KMS-11 (cell line): ENCODE results near the gene GIMAP7.
"Not testable (repeated sequence)": the region's sequence is repeated elsewhere in the genome, so short reads cannot be mapped to it uniquely, and the experiment has no call there.

ENCODE experiments used
- H2AFZ ChIP-seq: fragments of 200-600 bp; sonication (generic); 2 replicates; pipeline ENCODE4 v1.6.1; 2016; ENCODE audit warnings: antibody characterized with exemption, mixed run types, low read depth
- H3K27ac ChIP-seq: fragments of 200-600 bp; sonication (generic); 2 replicates; pipeline ENCODE4 v1.6.1; 2016; ENCODE audit warnings: mild to moderate bottlenecking, mixed run types
- H3K27me3 ChIP-seq: fragments of 200-600 bp; sonication (generic); 2 replicates; pipeline ENCODE4 v1.6.1; 2017; ENCODE audit warnings: mild to moderate bottlenecking, low read depth, mixed run types, moderate library complexity; ENCODE audit not compliant: insufficient read depth
- H3K36me3 ChIP-seq: fragments of 200-600 bp; sonication (generic); 2 replicates; pipeline ENCODE4 v1.6.1; 2017; ENCODE audit warnings: mild to moderate bottlenecking, mixed run types; ENCODE audit not compliant: insufficient read depth
- H3K4me1 ChIP-seq: fragments of 200-600 bp; sonication (generic); 2 replicates; pipeline ENCODE4 v1.6.1; 2016; ENCODE audit warnings: mild to moderate bottlenecking, low read depth, mixed run types; ENCODE audit not compliant: poor library complexity, severe bottlenecking
- H3K4me2 ChIP-seq: fragments of 200-600 bp; sonication (generic); 2 replicates; pipeline ENCODE4 v1.7.0; 2016; ENCODE audit warnings: mild to moderate bottlenecking, mixed run types
- H3K4me3 ChIP-seq: fragments of 200-600 bp; sonication (generic); IDR thresholded peaks from 2 replicates; pipeline ENCODE4 v1.6.1; 2017; ENCODE audit warnings: low read depth, low read length, mixed read lengths; ENCODE audit not compliant: insufficient read depth
- H3K79me2 ChIP-seq: fragments of 200-600 bp; sonication (generic); 2 replicates; pipeline ENCODE4 v1.6.1; 2016; ENCODE audit warnings: low read depth, mixed run types; ENCODE audit not compliant: insufficient read depth
- H3K9ac ChIP-seq: fragments of 200-600 bp; sonication (generic); 2 replicates; pipeline ENCODE4 v1.6.1; 2016; ENCODE audit warnings: mild to moderate bottlenecking, mixed run types
- H4K20me1 ChIP-seq: fragments of 200-600 bp; sonication (generic); 2 replicates; pipeline ENCODE4 v1.6.1; 2016; ENCODE audit warnings: mild to moderate bottlenecking, mixed run types; ENCODE audit not compliant: insufficient read depth
- CTCF ChIP-seq: fragments of 200-600 bp; sonication (generic); conservative IDR thresholded peaks from 2 replicates; pipeline ENCODE4 v1.6.1; 2017; ENCODE audit warnings: low read depth, mild to moderate bottlenecking, antibody characterized with exemption, low read length, moderate library complexity, mixed read lengths

GIMAP7 gene

GRCh38 chr7:150515248-150516147 is 826 bp downstream of the GIMAP7 start:
- Histone ChIP-seq H3K79me2 (no peaks in the 10 kb centered on the region), H3K4me2 (no peak overlapping the region), H4K20me1 (no peaks in the 10 kb centered on the region), H3K9ac (no peak overlapping the region), H3K4me1 (no peaks in the 10 kb centered on the region), H3K27me3 (no peaks in the 10 kb centered on the region), H3K4me3 (no peak overlapping the region), H2AFZ (no peak overlapping the region), H3K36me3 (no peaks in the 10 kb centered on the region), H3K27ac (no peak overlapping the region)
- TF ChIP-seq CTCF = no peak

- Histone ChIP-seq H3K4me1 (no peaks in the 10 kb centered on the region), H3K36me3 (no peaks in the 10 kb centered on the region), H3K9ac (no peak overlapping the region), H2AFZ (no peak overlapping the region), H3K4me2 (no peak overlapping the region), H3K27ac (no peak overlapping the region), H3K79me2 (no peaks in the 10 kb centered on the region), H3K27me3 (no peaks in the 10 kb centered on the region), H3K4me3 (no peak overlapping the region), H4K20me1 (no peaks in the 10 kb centered on the region)
- TF ChIP-seq CTCF = no peak
Observed at GRCh38 chr7:150516956-150517745, 2.5 kb downstream of the GIMAP7 start.

GRCh38 chr7:150519310-150519709 is 4.6 kb downstream of the GIMAP7 start:
- Histone ChIP-seq H3K27ac (no peak overlapping the region), H3K9ac (no peak overlapping the region), H4K20me1 (no peaks in the 10 kb centered on the region), H3K27me3 (no peaks in the 10 kb centered on the region), H3K79me2 (no peaks in the 10 kb centered on the region), H2AFZ (no peak overlapping the region), H3K4me2 (no peak overlapping the region), H3K4me3 (no peak overlapping the region), H3K4me1 (no peaks in the 10 kb centered on the region), H3K36me3 (no peaks in the 10 kb centered on the region)
- no peak for TF ChIP-seq CTCF

DNA sequence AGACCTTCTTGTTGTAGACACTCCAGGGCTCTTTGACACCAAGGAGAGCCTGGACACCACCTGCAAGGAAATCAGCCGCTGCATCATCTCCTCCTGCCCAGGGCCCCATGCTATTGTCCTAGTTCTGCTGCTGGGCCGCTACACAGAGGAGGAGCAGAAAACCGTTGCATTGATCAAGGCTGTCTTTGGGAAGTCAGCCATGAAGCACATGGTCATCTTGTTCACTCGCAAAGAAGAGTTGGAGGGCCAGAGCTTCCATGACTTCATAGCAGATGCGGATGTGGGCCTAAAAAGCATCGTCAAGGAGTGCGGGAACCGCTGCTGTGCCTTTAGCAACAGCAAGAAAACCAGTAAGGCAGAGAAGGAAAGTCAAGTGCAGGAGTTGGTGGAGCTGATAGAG is 5.5 kb downstream of the GIMAP7 start:
- Histone ChIP-seq H3K4me1 (no peaks in the 10 kb centered on the region), H3K27me3 (no peaks in the 10 kb centered on the region), H3K79me2 (no peaks in the 10 kb centered on the region), H4K20me1 (no peaks in the 10 kb centered on the region), H3K4me3 (no peak overlapping the region), H3K4me2 (no peak overlapping the region), H2AFZ (no peak overlapping the region), H3K9ac (no peak overlapping the region), H3K27ac (no peak overlapping the region), H3K36me3 (no peaks in the 10 kb centered on the region)
- no peak for TF ChIP-seq CTCF

DNA sequence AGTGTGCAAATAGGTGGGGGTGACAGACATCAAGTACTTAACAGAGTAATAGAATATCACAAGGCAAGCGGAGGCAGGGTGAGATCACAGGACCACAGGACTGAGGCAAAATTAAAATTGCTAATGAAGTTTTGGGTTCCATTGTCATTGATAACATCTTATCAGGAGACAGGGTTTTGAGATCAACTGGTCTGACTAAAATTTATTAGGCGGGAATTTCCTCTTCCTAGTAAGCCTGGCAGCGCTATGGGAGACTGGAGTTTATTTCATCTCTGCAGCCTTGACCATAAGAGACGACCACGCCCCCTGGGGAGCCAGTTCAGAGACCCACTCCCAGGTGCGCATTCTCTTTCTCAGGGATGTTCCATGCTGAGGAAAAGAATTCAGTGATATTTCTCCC is 8.3 kb downstream of the GIMAP7 start:
- H3K4me3 ChIP-seq = not testable (repeated sequence)

More for the DNA sequence above, 8.3 kb downstream of the GIMAP7 start:
- not testable (repeated sequence) for H2AFZ ChIP-seq, H3K27ac ChIP-seq, H4K20me1 ChIP-seq, H3K4me2 ChIP-seq, H3K4me1 ChIP-seq, H3K36me3 ChIP-seq, H3K79me2 ChIP-seq, H3K9ac ChIP-seq, H3K27me3 ChIP-seq
